GM11168 (cell line): ENCODE measurements around the gene FAM118B.
"Not testable (repeated sequence)": the region's sequence is repeated elsewhere in the genome, so short reads cannot be mapped to it uniquely, and the experiment has no call there.

Experiments
- in situ Hi-C: fragments of 300-500 bp; cut with MboI; formaldehyde crosslinking; loops from one replicate; pipeline ENCODE4 v1.12.0; 2022; ENCODE audit warnings: low sequenced_read_pairs; ENCODE audit not compliant: unreplicated experiment

FAM118B gene

GRCh38 chr11:126304457-126305075 lies 93.0 kb downstream of the FAM118B start:
- in situ Hi-C loops, result no loop called here

- in situ Hi-C loops, result no loop called here
These were observed 94.1 kb downstream of the FAM118B start for GRCh38 chr11:126305699-126306098.

GRCh38 chr11:126307706-126308105 lies 96.1 kb downstream of the FAM118B start:
- in situ Hi-C loops, result no loop called here

- in situ Hi-C loops, result no loop called here
These were observed 96.7 kb downstream of the FAM118B start for GRCh38 chr11:126308271-126308671.

GRCh38 chr11:126308771-126309170 lies 97.2 kb downstream of the FAM118B start:
- in situ Hi-C loops, result not testable (repeated sequence)

GRCh38 chr11:126310200-126310991 lies 98.8 kb downstream of the FAM118B start:
- in situ Hi-C loops, result no loop called here

- in situ Hi-C loops, result no loop called here
These were observed 99.4 kb downstream of the FAM118B start for GRCh38 chr11:126310992-126311310.

- in situ Hi-C loops, result no loop called here
These were observed 100.1 kb downstream of the FAM118B start for GRCh38 chr11:126311401-126312291.
